SW480 (cell line): ENCODE measurements around the gene CD47.

Source experiments
- DNase-seq: peaks from one replicate; pipeline ENCODE4 v3.0.0-alpha.2; 2016; ENCODE audit warnings: low spot score

CD47 gene

DNA sequence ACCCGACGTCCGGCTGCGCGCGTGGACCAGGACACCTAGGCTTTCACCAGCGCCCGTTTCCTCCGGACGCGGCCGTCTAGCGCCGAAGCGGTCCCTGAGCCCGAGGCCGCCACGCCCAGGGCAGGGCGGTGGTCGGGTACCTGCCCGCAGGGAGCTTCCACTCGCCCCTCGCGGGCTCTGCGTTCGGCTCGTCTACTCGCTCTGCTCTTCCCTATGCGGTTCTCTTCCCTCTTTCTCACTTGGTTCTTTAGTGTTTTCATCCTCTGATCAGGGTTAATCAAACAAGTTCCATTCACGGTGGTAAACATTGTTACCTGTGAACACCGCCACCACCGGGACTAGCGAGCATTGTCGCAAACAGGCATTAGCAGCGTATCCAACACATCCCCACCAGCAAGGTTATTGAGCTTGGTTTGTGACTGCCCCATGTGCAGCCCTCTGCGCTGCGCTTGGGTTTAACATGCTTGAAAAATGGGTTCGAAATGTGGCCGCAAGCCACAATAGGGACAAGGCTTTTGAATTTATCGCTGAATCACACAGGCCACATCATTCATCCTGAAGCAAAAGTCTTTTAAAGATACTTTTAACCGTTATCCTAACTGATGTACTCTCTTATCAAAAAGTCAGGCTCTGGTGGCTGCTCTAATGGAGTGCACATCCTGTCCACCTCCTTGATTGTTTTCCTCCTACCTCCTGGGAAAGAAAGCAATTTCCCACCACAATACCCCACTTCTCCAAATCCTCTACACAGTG lies 843 bp upstream of the CD47 start:
- no peak for DNase-seq

DNA sequence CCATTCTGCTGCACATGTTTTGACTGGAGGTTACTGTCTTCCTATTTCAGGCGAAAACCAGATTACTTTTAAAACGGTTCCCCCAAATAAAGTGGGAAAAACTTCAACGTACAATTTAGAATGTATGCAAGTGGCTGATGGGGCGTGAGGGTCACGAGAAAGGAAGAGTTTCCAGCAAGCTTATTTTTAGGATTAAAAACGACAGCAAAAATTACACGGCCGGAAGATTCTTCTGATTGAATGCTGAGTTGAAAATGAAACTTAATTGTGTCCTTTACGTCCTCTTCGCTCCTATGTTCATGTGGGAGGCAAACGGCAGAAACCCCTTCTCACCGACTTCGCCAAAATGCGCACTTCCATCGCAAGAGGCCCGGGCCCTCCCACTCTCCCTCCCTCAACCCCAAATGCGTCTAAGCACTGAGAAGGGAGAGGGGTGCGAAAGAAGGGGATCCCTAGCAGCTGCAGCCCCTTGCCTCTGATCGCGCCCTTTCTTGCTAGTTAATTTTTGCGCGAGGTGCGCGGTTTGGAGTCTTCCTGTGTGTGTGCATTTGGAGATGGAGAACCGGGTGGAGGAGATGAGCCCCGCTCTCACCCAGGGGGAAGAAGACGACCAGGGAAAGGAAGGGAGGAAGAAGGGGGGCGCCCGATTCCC lies 656 bp downstream of the CD47 start:
- DNase-seq: peak; percentile 41

GRCh38 chr3:108089579-108089978 lies 1.3 kb downstream of the CD47 start:
- no peak for DNase-seq

- DNase-seq: peak; percentile 17
These were observed 2.1 kb downstream of the CD47 start for GRCh38 chr3:108088697-108089096.

DNA sequence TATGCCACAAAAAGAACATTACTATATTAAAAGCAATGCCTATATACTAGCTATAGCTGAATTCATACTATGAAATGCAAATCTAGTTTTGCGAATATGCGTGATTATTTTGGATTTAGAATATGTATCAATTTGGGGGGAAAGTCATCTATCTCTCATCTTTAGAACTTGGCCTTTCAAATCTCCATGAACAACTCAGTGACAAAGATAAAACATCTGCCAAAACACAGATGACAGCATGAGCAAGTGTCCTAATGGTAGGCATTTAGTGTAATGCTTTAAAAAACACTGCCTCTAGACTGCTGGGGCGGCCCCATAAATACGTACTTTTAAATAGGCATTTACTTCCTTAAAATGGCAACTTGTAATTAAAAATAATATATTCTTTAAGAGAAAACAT lies 2.7 kb downstream of the CD47 start:
- DNase-seq: no peak

DNA sequence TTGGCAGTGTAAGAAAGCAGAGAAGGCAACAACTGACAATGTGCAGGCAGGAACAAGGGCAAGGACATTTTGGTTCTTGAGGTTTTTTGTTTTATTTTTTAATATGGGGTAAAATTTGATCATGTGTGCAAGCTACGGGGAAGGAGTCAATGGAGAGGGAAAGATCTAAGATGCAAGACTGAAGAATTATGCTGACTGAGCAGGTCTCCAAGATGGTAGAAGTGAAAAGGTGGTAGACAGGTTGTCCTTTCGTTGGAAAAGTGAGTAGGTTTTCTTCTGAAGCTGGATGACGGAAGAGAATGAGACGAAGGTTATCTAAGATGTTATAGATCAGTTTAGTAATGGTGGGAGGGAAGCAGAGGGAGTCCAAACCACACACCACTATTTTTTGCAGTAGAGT lies 4.2 kb downstream of the CD47 start:
- no peak for DNase-seq

DNA sequence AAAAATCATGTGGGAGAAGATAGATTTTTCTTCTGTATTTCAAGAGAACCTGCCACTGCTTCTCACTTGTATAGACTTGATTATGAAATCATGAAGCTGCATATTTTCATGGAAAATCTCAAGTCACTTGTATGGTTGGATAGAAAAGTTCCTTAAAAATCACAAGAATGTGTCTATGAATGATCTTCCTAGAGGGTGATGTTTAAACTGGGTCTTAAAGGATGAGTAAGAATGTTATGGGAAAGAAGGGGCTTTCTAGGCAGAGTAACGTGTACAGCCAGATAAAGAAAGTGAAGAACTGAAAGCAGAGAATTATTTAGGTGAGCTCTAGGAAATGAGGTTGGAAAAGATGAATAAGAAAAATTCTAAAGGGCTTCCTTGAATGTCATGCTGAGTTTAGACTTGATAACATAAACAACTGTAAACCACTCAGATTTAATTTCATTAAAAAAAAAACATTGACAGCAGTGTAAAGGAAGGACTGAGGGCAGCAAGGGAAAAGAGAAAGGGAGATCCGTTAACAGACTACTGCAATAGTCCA lies 5.0 kb downstream of the CD47 start:
- no peak for DNase-seq

- no peak for DNase-seq
These were observed 5.5 kb downstream of the CD47 start for GRCh38 chr3:108085370-108085769.

GRCh38 chr3:108079877-108080276 lies 11.0 kb downstream of the CD47 start:
- DNase-seq: no peak

DNA sequence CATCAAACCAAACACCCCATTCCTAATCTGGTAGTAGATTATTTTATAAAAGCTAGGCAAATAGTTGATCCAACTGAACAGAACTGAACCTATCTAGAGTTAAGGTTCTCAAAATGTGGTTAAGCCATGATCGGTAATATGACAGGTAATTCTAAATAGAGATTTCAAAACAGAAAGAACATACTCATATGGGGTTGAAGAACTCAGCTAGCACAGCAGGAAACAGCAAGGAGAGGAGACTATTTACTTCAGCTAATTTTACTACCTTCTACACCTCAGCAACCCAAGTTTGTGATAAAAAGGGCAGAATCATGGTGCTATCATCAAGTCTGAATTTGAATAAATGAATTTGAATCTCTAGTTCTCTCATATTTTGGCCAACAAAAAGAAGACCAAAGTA lies 11.8 kb downstream of the CD47 start:
- DNase-seq: no peak

- no peak for DNase-seq
These were observed 14.3 kb downstream of the CD47 start for GRCh38 chr3:108076564-108076963.

GRCh38 chr3:108073764-108074431 lies 16.9 kb downstream of the CD47 start:
- no peak for DNase-seq

DNA sequence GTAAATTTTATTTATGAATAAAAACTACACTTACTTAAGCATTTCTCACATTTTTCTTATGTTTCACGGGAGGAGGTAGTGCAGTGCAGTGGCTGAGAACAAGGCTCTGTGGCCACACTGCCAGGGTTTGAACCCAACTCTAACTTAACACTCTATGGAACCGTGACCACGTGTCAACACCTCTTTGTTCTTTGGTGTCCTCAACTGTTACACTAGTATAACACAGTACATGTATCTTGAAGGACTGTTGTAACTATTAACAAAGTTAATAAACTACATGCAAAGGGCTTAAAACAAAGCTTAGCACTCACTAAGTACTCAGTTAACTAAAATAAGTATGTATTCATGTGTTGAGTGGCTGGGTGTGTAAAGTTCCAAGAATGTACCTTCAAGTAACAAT lies 19.5 kb downstream of the CD47 start:
- DNase-seq: no peak

- no peak for DNase-seq
These were observed 20.5 kb downstream of the CD47 start for GRCh38 chr3:108070356-108070755.

GRCh38 chr3:108067768-108068167 lies 23.1 kb downstream of the CD47 start:
- no peak for DNase-seq

GRCh38 chr3:108065096-108065495 lies 25.7 kb downstream of the CD47 start:
- DNase-seq: no peak

GRCh38 chr3:108064293-108064887 lies 26.4 kb downstream of the CD47 start:
- DNase-seq: no peak

DNA sequence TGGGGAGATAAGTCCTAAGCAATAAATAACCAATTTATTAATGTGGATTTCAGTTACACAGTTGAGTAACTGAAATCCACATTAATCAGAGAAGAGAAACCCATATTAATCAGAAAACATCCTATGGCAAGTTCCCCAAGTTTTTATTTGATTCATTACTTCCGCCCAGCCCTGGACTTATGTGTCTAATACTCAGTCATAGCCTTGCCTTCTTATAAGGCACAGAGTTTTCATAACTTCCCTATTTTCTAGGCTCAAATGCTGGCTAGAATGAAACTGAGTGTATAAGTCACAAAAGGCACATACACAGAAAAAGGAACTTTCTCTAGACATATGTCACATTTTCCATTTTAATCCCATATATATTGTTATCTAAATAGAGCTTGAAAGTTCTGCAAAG lies 28.8 kb downstream of the CD47 start:
- DNase-seq: no peak

- DNase-seq: no peak
These were observed 30.5 kb downstream of the CD47 start for GRCh38 chr3:108060331-108060730.

- no peak for DNase-seq
These were observed 34.9 kb downstream of the CD47 start for GRCh38 chr3:108055931-108056330.

GRCh38 chr3:108054935-108055334 lies 35.9 kb downstream of the CD47 start:
- no peak for DNase-seq

- DNase-seq: no peak
These were observed 37.3 kb downstream of the CD47 start for GRCh38 chr3:108053483-108053882.

DNA sequence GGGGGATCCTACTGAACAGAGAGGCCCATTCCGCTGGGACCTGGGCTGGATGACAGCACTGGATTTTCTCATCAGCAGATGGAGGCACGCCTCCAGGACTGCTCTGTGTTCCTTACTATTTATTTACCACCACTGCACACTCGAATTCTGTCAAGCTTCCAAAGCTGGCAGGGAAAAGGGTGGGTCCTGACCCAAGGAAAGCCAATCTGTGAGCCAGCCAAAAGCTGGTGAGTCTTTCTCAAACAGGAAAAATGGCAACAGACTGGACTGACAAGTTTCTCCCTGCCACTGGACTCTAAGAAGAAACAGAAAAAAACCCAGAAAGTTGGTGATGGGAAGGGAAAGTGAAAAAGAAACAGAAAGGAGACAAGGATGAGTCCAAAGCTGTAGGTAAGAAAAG lies 37.8 kb downstream of the CD47 start:
- no peak for DNase-seq
